ENCODE results near the gene KRT7.

Gene KRT7

GRCh38 chr12:52244615-52244994 is 11.6 kb downstream of the KRT7 start:
- H3K4me1 ChIP-seq (ENCODE audit: control insufficient read depth, low read length), result peaks cover 8% of the 10 kb centered on the region

GRCh38 chr12:52245259-52245961 is 12.4 kb downstream of the KRT7 start:
- Histone ChIP-seq H3K4me3 (ENCODE audit: low read length) (no peak overlapping the region), H3K27me3 (ENCODE audit: control insufficient read depth, low read length) (peaks cover 2% of the 10 kb centered on the region; the same call in 1 of the 2 replicates), H3F3A (ENCODE audit: control insufficient read depth, insufficient read depth) (no peaks in the 10 kb centered on the region), H3K9me2 (replicated peaks; ENCODE audit: control insufficient read depth, low read length) (no peaks in the 10 kb centered on the region), H3K27ac (ENCODE audit: low read depth, low read length) (no peak overlapping the region), H3K36me3 (ENCODE audit: control insufficient read depth, low read length) (no peaks in the 10 kb centered on the region), H4K20me1 (ENCODE audit: control insufficient read depth, insufficient read depth, low read depth, low read length) (no peaks in the 10 kb centered on the region), H3K4me1 (ENCODE audit: control insufficient read depth, low read length) (peaks cover 8% of the 10 kb centered on the region), H3K79me2 (ENCODE audit: control insufficient read depth, low read length) (no peaks in the 10 kb centered on the region), H3K9me3 (ENCODE audit: control insufficient read depth, insufficient read depth, low read length) (no peaks in the 10 kb centered on the region), H3K4me2 (ENCODE audit: low read length) (no peak overlapping the region)
- TF ChIP-seq CTCF (IDR thresholded peaks at IDR 0.05; ENCODE audit: low read depth, low read length, poor library complexity, severe bottlenecking), result no peak
- no peak for TF ChIP-seq EZH2phosphoT487 (IDR thresholded peaks at IDR 0.05; ENCODE audit: borderline replicate concordance, low read length)

More at GRCh38 chr12:52244615-52244994, 11.6 kb downstream of the KRT7 start:
- Histone ChIP-seq H3K9me2 (replicated peaks; ENCODE audit: control insufficient read depth, low read length) (no peaks in the 10 kb centered on the region), H3K36me3 (ENCODE audit: control insufficient read depth, low read length) (no peaks in the 10 kb centered on the region), H3K27ac (ENCODE audit: low read depth, low read length) (no peak overlapping the region), H3K4me2 (ENCODE audit: low read length) (no peak overlapping the region), H3K9me3 (ENCODE audit: control insufficient read depth, insufficient read depth, low read length) (no peaks in the 10 kb centered on the region), H3K4me3 (ENCODE audit: low read length) (no peak overlapping the region), H3K79me2 (ENCODE audit: control insufficient read depth, low read length) (no peaks in the 10 kb centered on the region), H4K20me1 (ENCODE audit: control insufficient read depth, insufficient read depth, low read depth, low read length) (no peaks in the 10 kb centered on the region), H3K27me3 (ENCODE audit: control insufficient read depth, low read length) (peaks cover 2% of the 10 kb centered on the region; the same call in 1 of the 2 replicates), H3F3A (ENCODE audit: control insufficient read depth, insufficient read depth) (no peaks in the 10 kb centered on the region)
- TF ChIP-seq EZH2phosphoT487 (IDR thresholded peaks at IDR 0.05; ENCODE audit: borderline replicate concordance, low read length), result no peak
- no peak for TF ChIP-seq CTCF (IDR thresholded peaks at IDR 0.05; ENCODE audit: low read depth, low read length, poor library complexity, severe bottlenecking)

GRCh38 chr12:52245962-52246569 is 13.0 kb downstream of the KRT7 start:
- Histone ChIP-seq H3K27ac (ENCODE audit: low read depth, low read length) (no peak overlapping the region), H3K4me1 (ENCODE audit: control insufficient read depth, low read length) (peaks cover 8% of the 10 kb centered on the region), H3K9me2 (replicated peaks; ENCODE audit: control insufficient read depth, low read length) (no peaks in the 10 kb centered on the region), H3K79me2 (ENCODE audit: control insufficient read depth, low read length) (no peaks in the 10 kb centered on the region), H3K4me2 (ENCODE audit: low read length) (no peak overlapping the region), H3F3A (ENCODE audit: control insufficient read depth, insufficient read depth) (no peaks in the 10 kb centered on the region), H3K27me3 (ENCODE audit: control insufficient read depth, low read length) (peaks cover 2% of the 10 kb centered on the region; the same call in 1 of the 2 replicates), H4K20me1 (ENCODE audit: control insufficient read depth, insufficient read depth, low read depth, low read length) (no peaks in the 10 kb centered on the region), H3K4me3 (ENCODE audit: low read length) (no peak overlapping the region), H3K36me3 (ENCODE audit: control insufficient read depth, low read length) (no peaks in the 10 kb centered on the region), H3K9me3 (ENCODE audit: control insufficient read depth, insufficient read depth, low read length) (no peaks in the 10 kb centered on the region)
- TF ChIP-seq CTCF (IDR thresholded peaks at IDR 0.05; ENCODE audit: low read depth, low read length, poor library complexity, severe bottlenecking) (no peak), EZH2phosphoT487 (IDR thresholded peaks at IDR 0.05; ENCODE audit: borderline replicate concordance, low read length) (no peak)
